OCI-LY7 (cell line): ENCODE data around the gene MED25.

Experiments
- EZH2phosphoT487 ChIP-seq: fragments of 200-600 bp; sonication (generic); IDR thresholded peaks from 2 replicates; pipeline ENCODE4 v1.6.1; 2018; ENCODE audit warnings: low read depth, borderline replicate concordance, mild to moderate bottlenecking, mixed run types, antibody characterized with exemption, low read length, moderate library complexity, mixed read lengths
- TF ChIP-seq, protein P1 (sequence below): fragments of 200-600 bp; sonication (generic); conservative IDR thresholded peaks from 2 replicates; pipeline ENCODE4 v1.5.1; 2014; ENCODE audit warnings: mild to moderate bottlenecking, antibody characterized with exemption, low read length, moderate library complexity, mixed read lengths

GRCh38 chr19:49786376-49786820 is 31.7 kb upstream of the MED25 start:
- TF ChIP-seq, protein P1, sequence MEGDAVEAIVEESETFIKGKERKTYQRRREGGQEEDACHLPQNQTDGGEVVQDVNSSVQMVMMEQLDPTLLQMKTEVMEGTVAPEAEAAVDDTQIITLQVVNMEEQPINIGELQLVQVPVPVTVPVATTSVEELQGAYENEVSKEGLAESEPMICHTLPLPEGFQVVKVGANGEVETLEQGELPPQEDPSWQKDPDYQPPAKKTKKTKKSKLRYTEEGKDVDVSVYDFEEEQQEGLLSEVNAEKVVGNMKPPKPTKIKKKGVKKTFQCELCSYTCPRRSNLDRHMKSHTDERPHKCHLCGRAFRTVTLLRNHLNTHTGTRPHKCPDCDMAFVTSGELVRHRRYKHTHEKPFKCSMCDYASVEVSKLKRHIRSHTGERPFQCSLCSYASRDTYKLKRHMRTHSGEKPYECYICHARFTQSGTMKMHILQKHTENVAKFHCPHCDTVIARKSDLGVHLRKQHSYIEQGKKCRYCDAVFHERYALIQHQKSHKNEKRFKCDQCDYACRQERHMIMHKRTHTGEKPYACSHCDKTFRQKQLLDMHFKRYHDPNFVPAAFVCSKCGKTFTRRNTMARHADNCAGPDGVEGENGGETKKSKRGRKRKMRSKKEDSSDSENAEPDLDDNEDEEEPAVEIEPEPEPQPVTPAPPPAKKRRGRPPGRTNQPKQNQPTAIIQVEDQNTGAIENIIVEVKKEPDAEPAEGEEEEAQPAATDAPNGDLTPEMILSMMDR = no peak
- TF ChIP-seq EZH2phosphoT487 = no peak
